B cell (primary cell): ENCODE measurements around the gene LMAN2. TPM values are rescaled to one million over a fixed set of nuclear protein-coding genes. Genes with fewer than 3 reads are reported as not detected.

Experiments
- ATAC-seq: fragments of 200-7000 bp; cut with Tn5 transposase; one replicate; pipeline ENCODE4 v1.10.0; 2021; ENCODE audit warnings: low read depth, mild to moderate bottlenecking, moderate number of reproducible peaks, moderate library complexity
- CTCF ChIA-PET: fragments of 350-600 bp; sonication (Branson Sonifier 250); formaldehyde crosslinking; loops from one replicate; lab custom pipeline; 2021; ENCODE audit warnings: antibody characterized with exemption, inconsistent platforms; lab: Charles Lee
- POLR2A ChIA-PET: fragments of 350-600 bp; sonication (Branson Sonifier 250); formaldehyde crosslinking; loops from one replicate; lab custom pipeline; 2021; ENCODE audit warnings: antibody characterized with exemption; lab: Charles Lee
- DNase-seq: peaks from one replicate; pipeline ENCODE4 v3.0.0; 2013
- H2AFZ ChIP-seq: 2 replicates; pipeline ENCODE4 v1.6.1; 2012; ENCODE audit warnings: mild to moderate bottlenecking, low read depth, low read length; ENCODE audit not compliant: insufficient read depth, poor library complexity, severe bottlenecking
- H3K27ac ChIP-seq, 2 donors: 1 replicate in 1 of 2; 2 replicates in 1 of 2; pipeline ENCODE4 v1.5.1; 2012 to 2013; ENCODE audit warnings: low read length in 2 of 2, mild to moderate bottlenecking in 2 of 2, moderate library complexity in 1 of 2
- H3K27me3 ChIP-seq, 4 experiments: fragments of 200-600 bp in 1 of 4; sonication (generic) in 1 of 4; replicated peaks in 1 of 4; 1 replicate in 2 of 4; 2 replicates in 2 of 4; pipeline versions ENCODE4 v1.6.1 to v1.7.0; 2013 to 2016; ENCODE audit warnings: low read length in 3 of 4, mild to moderate bottlenecking in 2 of 4, mixed read lengths in 1 of 4, moderate library complexity in 1 of 4; ENCODE audit not compliant: insufficient read depth in 4 of 4, control insufficient read depth in 3 of 4; ENCODE audit errors: control extremely low read depth in 1 of 4
- H3K36me3 ChIP-seq, 2 experiments: replicated peaks in 1 of 2; 1 replicate in 1 of 2; 2 replicates in 1 of 2; pipeline versions ENCODE4 v1.6.1 to v1.7.1; 2013; ENCODE audit warnings: low read length in 1 of 2; ENCODE audit not compliant: insufficient read depth in 2 of 2, control insufficient read depth in 1 of 2; ENCODE audit errors: control extremely low read depth in 1 of 2, extremely low read depth in 1 of 2
- H3K4me1 ChIP-seq, 2 donors: fragments of 200-600 bp in 1 of 2; sonication (generic) in 1 of 2; 1 replicate in 1 of 2; 2 replicates in 1 of 2; pipeline versions ENCODE4 v1.5.1 to v1.6.1; 2013 to 2017; ENCODE audit warnings: low read length in 2 of 2; ENCODE audit not compliant: control insufficient read depth in 2 of 2, insufficient read depth in 2 of 2
- H3K4me2 ChIP-seq: replicated peaks from 2 replicates; pipeline ENCODE3; 2012; ENCODE audit warnings: mild to moderate bottlenecking, low read depth, low read length; ENCODE audit not compliant: poor library complexity, severe bottlenecking
- H3K4me3 ChIP-seq, 5 experiments: fragments of 200-600 bp in 1 of 5; sonication (generic) in 1 of 5; 1 replicate in 3 of 5; 2 replicates in 2 of 5; pipeline versions ENCODE4 v1.5.1 to v1.7.0; 2011 to 2016; ENCODE audit warnings: low read length in 4 of 5, mild to moderate bottlenecking in 4 of 5, low read depth in 2 of 5, control low read depth in 1 of 5, moderate library complexity in 1 of 5; ENCODE audit not compliant: insufficient read depth in 1 of 5; ENCODE audit errors: control extremely low read depth in 1 of 5, extremely low read depth in 1 of 5
- H3K79me2 ChIP-seq: fragments of 200-600 bp; sonication (generic); one replicate; pipeline ENCODE4 v1.6.0; 2016; ENCODE audit warnings: low read length; ENCODE audit not compliant: control insufficient read depth, insufficient read depth
- H3K9ac ChIP-seq: fragments of 200-600 bp; sonication (generic); 2 replicates; pipeline ENCODE4 v1.6.1; 2017; ENCODE audit warnings: mild to moderate bottlenecking, low read length, moderate library complexity
- H3K9me3 ChIP-seq, 3 donors: one replicate each; pipeline versions ENCODE4 v1.6.1 to v1.7.1; 2013; ENCODE audit warnings: low read length in 2 of 3; ENCODE audit not compliant: control insufficient read depth in 2 of 3, insufficient read depth in 1 of 3; ENCODE audit errors: control extremely low read depth in 1 of 3
- H4K20me1 ChIP-seq: 2 replicates; pipeline ENCODE4 v1.6.0; 2012; ENCODE audit warnings: mild to moderate bottlenecking, low read length; ENCODE audit not compliant: insufficient read depth, control insufficient read depth, poor library complexity, severe bottlenecking
- H3K27ac Mint-ChIP-seq: one replicate; pipeline ENCODE4 v1.8.0; 2021; ENCODE audit warnings: mixed read lengths
- H3K27me3 Mint-ChIP-seq: one replicate; pipeline ENCODE4 v1.8.0; 2021; ENCODE audit warnings: mixed read lengths
- H3K4me1 Mint-ChIP-seq: one replicate; pipeline ENCODE4 v1.8.0; 2021; ENCODE audit warnings: mixed read lengths
- H3K4me3 Mint-ChIP-seq: one replicate; pipeline ENCODE4 v1.8.0; 2021; ENCODE audit warnings: mixed read lengths
- H3K9me3 Mint-ChIP-seq: one replicate; pipeline ENCODE4 v1.8.0; 2022; ENCODE audit warnings: mixed read lengths; ENCODE audit not compliant: insufficient read depth
- EZH2 ChIP-seq: IDR thresholded peaks from 2 replicates; pipeline ENCODE4 v1.6.1; 2012; ENCODE audit warnings: borderline replicate concordance, low read depth, mild to moderate bottlenecking, moderate library complexity, low read length; ENCODE audit not compliant: insufficient read depth, poor library complexity, severe bottlenecking
- WGBS: methylation state at CpG from one replicate; pipeline ENCODE4 v1.1.5; 2013; ENCODE audit warnings: missing lambda C conversion rate; ENCODE audit not compliant: insufficient coverage; 5-methylcytosine and 5-hydroxymethylcytosine counted together
- intact Hi-C: fragments of 100-400 bp; cut with micrococcal nuclease; formaldehyde crosslinking; loops from one replicate; pipeline ENCODE4 v1.10.0; 2022
- polyA plus RNA-seq: library from polyadenylated mRNA; depleted of rRNA; stranded (reverse); fragments of >200 nt; gene quantifications from 2 replicates; pipeline ENCODE4 v1.2.3, GENCODE V29; 2012
- total RNA-seq, 2 donors: library from RNA; stranded (reverse); fragments of 120-200 nt in 1 of 2; gene quantifications; 1 replicate in 1 of 2; 2 replicates in 1 of 2; pipeline versions ENCODE4 v1.2.3 to v1.2.4, GENCODE V29; 2013 to 2022
- TF ChIP-seq, protein P1 (sequence below): fragments of 200-600 bp; IDR thresholded peaks from one replicate; pipeline ENCODE4 v1.8.0; 2022; ENCODE audit warnings: antibody characterized with exemption, mild to moderate bottlenecking

Gene LMAN2
- total and polyA plus RNA-seq, 2 donors (not counting 1 experiment from before 2014, with no cell fraction given) = 99.4 to 123 TPM

DNA sequence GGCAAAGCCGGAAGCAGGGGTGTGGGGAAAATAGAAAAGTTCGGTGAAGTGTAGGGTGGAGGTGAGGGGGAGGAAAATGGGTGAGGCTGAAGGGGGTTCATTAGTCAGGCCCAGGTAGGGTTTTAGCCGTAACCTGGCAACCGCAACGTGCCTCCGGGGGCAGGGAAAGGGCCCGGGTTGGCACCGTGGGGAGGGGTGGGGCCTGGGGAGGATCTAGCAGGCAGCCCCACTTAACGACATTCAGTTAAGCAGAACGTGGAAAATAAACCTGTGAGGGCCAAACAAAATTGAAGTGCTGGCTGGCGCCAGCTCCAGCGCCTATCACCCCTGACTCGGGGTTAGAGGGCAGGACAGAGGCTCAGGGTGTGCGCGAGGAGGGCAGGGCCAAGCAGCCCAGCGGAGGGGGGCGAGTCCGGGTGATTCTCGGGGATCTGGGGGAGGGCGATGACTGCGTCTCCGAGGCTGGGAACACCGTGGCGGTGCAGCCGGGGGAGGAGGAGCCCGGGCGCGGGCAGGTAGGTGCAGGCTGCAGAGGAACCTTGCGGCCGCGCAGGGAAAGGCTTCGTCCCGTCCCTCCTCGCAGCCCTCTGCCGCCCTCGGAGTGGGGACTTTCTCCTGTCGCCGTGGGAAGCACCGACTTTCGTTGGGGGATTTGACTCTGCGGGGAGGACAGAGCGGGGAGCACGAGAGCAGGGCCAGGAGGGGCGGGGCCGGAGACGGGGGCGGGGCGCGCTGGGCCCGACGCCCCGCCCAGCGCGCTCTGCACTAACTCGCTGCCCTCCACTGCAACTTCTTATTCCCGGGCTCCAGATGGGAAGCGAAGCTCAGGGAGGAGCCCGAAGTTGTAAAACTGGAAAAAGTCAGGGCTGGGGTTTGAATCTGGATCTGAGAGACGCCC is 11.4 kb upstream of the LMAN2 start:
- peaks cover 63% of the 10 kb centered on the region for H3K4me1 Mint-ChIP-seq
- peaks cover 86% of the 10 kb centered on the region for H3K79me2 ChIP-seq

More for the DNA sequence above, 11.4 kb upstream of the LMAN2 start:
- Mint-ChIP-seq H3K4me3 (peak overlapping the region; percentile 86), H3K27me3 (no peaks in the 10 kb centered on the region), H3K27ac (peak overlapping the region; percentile 93), H3K9me3 (no peaks in the 10 kb centered on the region)
- TF ChIP-seq EZH2 = no peak
- TF ChIP-seq, protein P1, sequence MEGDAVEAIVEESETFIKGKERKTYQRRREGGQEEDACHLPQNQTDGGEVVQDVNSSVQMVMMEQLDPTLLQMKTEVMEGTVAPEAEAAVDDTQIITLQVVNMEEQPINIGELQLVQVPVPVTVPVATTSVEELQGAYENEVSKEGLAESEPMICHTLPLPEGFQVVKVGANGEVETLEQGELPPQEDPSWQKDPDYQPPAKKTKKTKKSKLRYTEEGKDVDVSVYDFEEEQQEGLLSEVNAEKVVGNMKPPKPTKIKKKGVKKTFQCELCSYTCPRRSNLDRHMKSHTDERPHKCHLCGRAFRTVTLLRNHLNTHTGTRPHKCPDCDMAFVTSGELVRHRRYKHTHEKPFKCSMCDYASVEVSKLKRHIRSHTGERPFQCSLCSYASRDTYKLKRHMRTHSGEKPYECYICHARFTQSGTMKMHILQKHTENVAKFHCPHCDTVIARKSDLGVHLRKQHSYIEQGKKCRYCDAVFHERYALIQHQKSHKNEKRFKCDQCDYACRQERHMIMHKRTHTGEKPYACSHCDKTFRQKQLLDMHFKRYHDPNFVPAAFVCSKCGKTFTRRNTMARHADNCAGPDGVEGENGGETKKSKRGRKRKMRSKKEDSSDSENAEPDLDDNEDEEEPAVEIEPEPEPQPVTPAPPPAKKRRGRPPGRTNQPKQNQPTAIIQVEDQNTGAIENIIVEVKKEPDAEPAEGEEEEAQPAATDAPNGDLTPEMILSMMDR = no peak
- ChIA-PET CTCF (interaction anchor here (0.9 to 2.8 kb wide), 6 partner anchors 8 to 94 kb away, joined by 3 to 16 read pairs (median 4); partner anchors contain the start of gene LMAN2), POLR2A (interaction anchor here (2.5 kb wide), 1 partner anchor 11 kb away, joined by 14 read pairs; the partner anchor contains the start of gene LMAN2)
- ATAC-seq = peak; percentile 77
- peaks cover 95% of the 10 kb centered on the region for H4K20me1 ChIP-seq
- H2AFZ ChIP-seq = peak overlapping the region; percentile 66
- peak overlapping the region; percentile 81 for H3K4me2 ChIP-seq
- WGBS = 8% methylated on average over 55 of the region's 59 CpGs
- H3K9me3 ChIP-seq = no peaks in the 10 kb centered on the region
- peaks cover 0 to 40% of the 10 kb centered on the region in 2 experiments for H3K36me3 ChIP-seq
- H3K4me3 ChIP-seq = peak overlapping the region in 4 of 5 experiments; percentile 35 to 52 (median 48)
- H3K4me1 ChIP-seq = peaks cover 48 to 64% of the 10 kb centered on the region in 2 donors
- peak overlapping the region; percentile 39 to 50 for H3K27ac ChIP-seq
- H3K27me3 ChIP-seq = no peaks in the 10 kb centered on the region
- H3K9ac ChIP-seq = peak overlapping the region; percentile 54
- peak; percentile 75 for DNase-seq
- intact Hi-C loops = no loop called here
